ENCODE measurements around the gene IMPDH1. TPM values are rescaled to one million over a fixed set of nuclear protein-coding genes. Genes with fewer than 3 reads are reported as not detected.

IMPDH1 gene
- total RNA-seq, 2 donors from 2014 or later = 17.4 to 27.4 TPM

- Histone ChIP-seq H3K9me3 (no peaks in the 10 kb centered on the region), H3K27me3 (no peaks in the 10 kb centered on the region), H3K36me3 (no peaks in the 10 kb centered on the region), H3K27ac (no peak overlapping the region), H3K4me1 (peaks cover 0 to 4% of the 10 kb centered on the region in 2 donors), H3K4me3 (no peak overlapping the region)
- TF ChIP-seq, protein P1, sequence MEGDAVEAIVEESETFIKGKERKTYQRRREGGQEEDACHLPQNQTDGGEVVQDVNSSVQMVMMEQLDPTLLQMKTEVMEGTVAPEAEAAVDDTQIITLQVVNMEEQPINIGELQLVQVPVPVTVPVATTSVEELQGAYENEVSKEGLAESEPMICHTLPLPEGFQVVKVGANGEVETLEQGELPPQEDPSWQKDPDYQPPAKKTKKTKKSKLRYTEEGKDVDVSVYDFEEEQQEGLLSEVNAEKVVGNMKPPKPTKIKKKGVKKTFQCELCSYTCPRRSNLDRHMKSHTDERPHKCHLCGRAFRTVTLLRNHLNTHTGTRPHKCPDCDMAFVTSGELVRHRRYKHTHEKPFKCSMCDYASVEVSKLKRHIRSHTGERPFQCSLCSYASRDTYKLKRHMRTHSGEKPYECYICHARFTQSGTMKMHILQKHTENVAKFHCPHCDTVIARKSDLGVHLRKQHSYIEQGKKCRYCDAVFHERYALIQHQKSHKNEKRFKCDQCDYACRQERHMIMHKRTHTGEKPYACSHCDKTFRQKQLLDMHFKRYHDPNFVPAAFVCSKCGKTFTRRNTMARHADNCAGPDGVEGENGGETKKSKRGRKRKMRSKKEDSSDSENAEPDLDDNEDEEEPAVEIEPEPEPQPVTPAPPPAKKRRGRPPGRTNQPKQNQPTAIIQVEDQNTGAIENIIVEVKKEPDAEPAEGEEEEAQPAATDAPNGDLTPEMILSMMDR (IDR thresholded peaks at IDR 0.05) = no peak
- no peak for DNase-seq (ENCODE audit: low spot score)
Measured at GRCh38 chr7:128384726-128385125, 25.1 kb downstream of the IMPDH1 start.

GRCh38 chr7:128383776-128384175 lies 26.0 kb downstream of the IMPDH1 start:
- DNase-seq (ENCODE audit: low spot score) = no peak
- no peaks in the 10 kb centered on the region for H3K27me3 ChIP-seq
- peaks cover 0 to 4% of the 10 kb centered on the region in 2 donors for H3K4me1 ChIP-seq
- H3K9me3 ChIP-seq = no peaks in the 10 kb centered on the region
- no peak overlapping the region for H3K4me3 ChIP-seq
- TF ChIP-seq, protein P1 (IDR thresholded peaks at IDR 0.05) = no peak
- H3K27ac ChIP-seq = no peak overlapping the region
- H3K36me3 ChIP-seq = no peaks in the 10 kb centered on the region

- TF ChIP-seq, protein P1 (IDR thresholded peaks at IDR 0.05) = peak; percentile 13 to 53
- Histone ChIP-seq H3K4me1 (peaks cover 0 to 4% of the 10 kb centered on the region in 2 donors), H3K27ac (no peak overlapping the region), H3K27me3 (no peaks in the 10 kb centered on the region), H3K36me3 (no peaks in the 10 kb centered on the region), H3K9me3 (no peaks in the 10 kb centered on the region), H3K4me3 (no peak overlapping the region)
- peak; percentile 84 for DNase-seq (ENCODE audit: low spot score)
Measured at GRCh38 chr7:128381161-128381821, 28.5 kb downstream of the IMPDH1 start.

- Histone ChIP-seq H3K4me3 (no peak overlapping the region), H3K4me1 (peaks cover 0 to 4% of the 10 kb centered on the region in 2 donors), H3K27ac (no peak overlapping the region), H3K9me3 (no peaks in the 10 kb centered on the region), H3K36me3 (no peaks in the 10 kb centered on the region), H3K27me3 (no peaks in the 10 kb centered on the region)
- TF ChIP-seq, protein P1 (IDR thresholded peaks at IDR 0.05) = no peak
- no peak for DNase-seq (ENCODE audit: low spot score)
Measured at GRCh38 chr7:128380483-128381106, 29.2 kb downstream of the IMPDH1 start.

GRCh38 chr7:128379900-128380479 lies 29.8 kb downstream of the IMPDH1 start:
- H3K4me3 ChIP-seq = no peak overlapping the region
- H3K9me3 ChIP-seq = no peaks in the 10 kb centered on the region
- peaks cover 0 to 4% of the 10 kb centered on the region in 2 donors for H3K4me1 ChIP-seq
- H3K27ac ChIP-seq = no peak overlapping the region
- H3K27me3 ChIP-seq = no peaks in the 10 kb centered on the region
- no peak for DNase-seq (ENCODE audit: low spot score)
- H3K36me3 ChIP-seq = no peaks in the 10 kb centered on the region
- TF ChIP-seq, protein P1 (IDR thresholded peaks at IDR 0.05) = no peak
